GM12865 (cell line): ENCODE data around the gene PCDHA12.

Source experiments
- DNase-seq: peaks from one replicate; pipeline ENCODE4 v3.0.0; 2010; ENCODE audit warnings: low read depth
- H3K4me3 ChIP-seq: 2 replicates; pipeline ENCODE4 v1.5.1; 2011; ENCODE audit warnings: mild to moderate bottlenecking, low read depth, low read length, control low read depth
- TF ChIP-seq, protein P1 (sequence below): IDR thresholded peaks from 2 replicates; pipeline ENCODE4 v1.5.1; 2011; ENCODE audit warnings: low read length, control low read depth, low read depth, inconsistent platforms; ENCODE audit not compliant: insufficient read depth; ENCODE audit errors: missing control alignments

Gene PCDHA12

GRCh38 chr5:140857177-140857986 lies 17.7 kb upstream of the PCDHA12 start:
- no peak for DNase-seq
- no peak overlapping the region for H3K4me3 ChIP-seq
- TF ChIP-seq, protein P1, sequence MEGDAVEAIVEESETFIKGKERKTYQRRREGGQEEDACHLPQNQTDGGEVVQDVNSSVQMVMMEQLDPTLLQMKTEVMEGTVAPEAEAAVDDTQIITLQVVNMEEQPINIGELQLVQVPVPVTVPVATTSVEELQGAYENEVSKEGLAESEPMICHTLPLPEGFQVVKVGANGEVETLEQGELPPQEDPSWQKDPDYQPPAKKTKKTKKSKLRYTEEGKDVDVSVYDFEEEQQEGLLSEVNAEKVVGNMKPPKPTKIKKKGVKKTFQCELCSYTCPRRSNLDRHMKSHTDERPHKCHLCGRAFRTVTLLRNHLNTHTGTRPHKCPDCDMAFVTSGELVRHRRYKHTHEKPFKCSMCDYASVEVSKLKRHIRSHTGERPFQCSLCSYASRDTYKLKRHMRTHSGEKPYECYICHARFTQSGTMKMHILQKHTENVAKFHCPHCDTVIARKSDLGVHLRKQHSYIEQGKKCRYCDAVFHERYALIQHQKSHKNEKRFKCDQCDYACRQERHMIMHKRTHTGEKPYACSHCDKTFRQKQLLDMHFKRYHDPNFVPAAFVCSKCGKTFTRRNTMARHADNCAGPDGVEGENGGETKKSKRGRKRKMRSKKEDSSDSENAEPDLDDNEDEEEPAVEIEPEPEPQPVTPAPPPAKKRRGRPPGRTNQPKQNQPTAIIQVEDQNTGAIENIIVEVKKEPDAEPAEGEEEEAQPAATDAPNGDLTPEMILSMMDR, result no peak

GRCh38 chr5:140857987-140858240 lies 17.2 kb upstream of the PCDHA12 start:
- H3K4me3 ChIP-seq, result no peak overlapping the region
- DNase-seq, result no peak
- TF ChIP-seq, protein P1, result no peak

- no peak for DNase-seq
- H3K4me3 ChIP-seq, result no peak overlapping the region
- TF ChIP-seq, protein P1, result no peak
These were observed 12.4 kb upstream of the PCDHA12 start for GRCh38 chr5:140862441-140863295.

- no peak for DNase-seq
- no peak within 1 kb of the TSS for H3K4me3 ChIP-seq
These were observed 6.2 kb upstream of the PCDHA12 start, which contains the start of gene PCDHA11 for GRCh38 chr5:140868721-140869554. Gene PCDHA11 (plus strand): TSS chr5:140868957. CDS start chr5:140869104, 147 bp downstream.

GRCh38 chr5:140869555-140869886 lies 5.6 kb upstream of the PCDHA12 start:
- TF ChIP-seq, protein P1, result no peak
- no peak for DNase-seq
- H3K4me3 ChIP-seq, result no peak overlapping the region

More at GRCh38 chr5:140868721-140869554, 6.2 kb upstream of the PCDHA12 start, which contains the start of gene PCDHA11:
- TF ChIP-seq, protein P1, result no peak
